GM21526 (cell line): ENCODE measurements around the gene NTF3.

ENCODE experiments used
- ATAC-seq: cut with Tn5 transposase; IDR thresholded peaks from one replicate; pipeline ENCODE4 v1.9.1; 2021; ENCODE audit warnings: moderate library complexity; ENCODE audit not compliant: unreplicated experiment, low FRiP score

Gene NTF3

GRCh38 chr12:5507944-5508343 lies 76.0 kb downstream of the NTF3 start:
- no peak for ATAC-seq

DNA sequence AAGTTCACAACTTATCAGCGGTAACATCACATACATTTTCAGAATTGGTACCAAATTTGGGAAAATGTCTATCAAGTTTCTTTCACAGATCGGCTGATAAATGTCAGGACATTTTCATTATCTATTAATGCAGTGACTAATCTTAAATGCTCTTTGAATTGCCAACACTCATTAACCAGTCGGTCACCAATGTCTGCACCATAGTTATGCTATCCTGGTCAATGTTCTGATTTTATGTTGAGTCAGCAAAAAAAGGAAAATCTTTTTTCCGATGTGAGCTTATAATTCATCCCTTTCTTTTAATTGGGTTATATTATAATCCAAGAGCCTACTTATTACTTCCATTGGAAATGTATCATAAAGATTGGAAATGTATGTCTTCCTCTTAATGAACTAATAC lies 77.2 kb downstream of the NTF3 start:
- no peak for ATAC-seq

GRCh38 chr12:5509557-5509956 lies 77.6 kb downstream of the NTF3 start:
- ATAC-seq: no peak

- ATAC-seq: no peak
Measured at GRCh38 chr12:5510251-5510805, 78.4 kb downstream of the NTF3 start.

GRCh38 chr12:5511256-5511643 lies 79.3 kb downstream of the NTF3 start:
- ATAC-seq: no peak

DNA sequence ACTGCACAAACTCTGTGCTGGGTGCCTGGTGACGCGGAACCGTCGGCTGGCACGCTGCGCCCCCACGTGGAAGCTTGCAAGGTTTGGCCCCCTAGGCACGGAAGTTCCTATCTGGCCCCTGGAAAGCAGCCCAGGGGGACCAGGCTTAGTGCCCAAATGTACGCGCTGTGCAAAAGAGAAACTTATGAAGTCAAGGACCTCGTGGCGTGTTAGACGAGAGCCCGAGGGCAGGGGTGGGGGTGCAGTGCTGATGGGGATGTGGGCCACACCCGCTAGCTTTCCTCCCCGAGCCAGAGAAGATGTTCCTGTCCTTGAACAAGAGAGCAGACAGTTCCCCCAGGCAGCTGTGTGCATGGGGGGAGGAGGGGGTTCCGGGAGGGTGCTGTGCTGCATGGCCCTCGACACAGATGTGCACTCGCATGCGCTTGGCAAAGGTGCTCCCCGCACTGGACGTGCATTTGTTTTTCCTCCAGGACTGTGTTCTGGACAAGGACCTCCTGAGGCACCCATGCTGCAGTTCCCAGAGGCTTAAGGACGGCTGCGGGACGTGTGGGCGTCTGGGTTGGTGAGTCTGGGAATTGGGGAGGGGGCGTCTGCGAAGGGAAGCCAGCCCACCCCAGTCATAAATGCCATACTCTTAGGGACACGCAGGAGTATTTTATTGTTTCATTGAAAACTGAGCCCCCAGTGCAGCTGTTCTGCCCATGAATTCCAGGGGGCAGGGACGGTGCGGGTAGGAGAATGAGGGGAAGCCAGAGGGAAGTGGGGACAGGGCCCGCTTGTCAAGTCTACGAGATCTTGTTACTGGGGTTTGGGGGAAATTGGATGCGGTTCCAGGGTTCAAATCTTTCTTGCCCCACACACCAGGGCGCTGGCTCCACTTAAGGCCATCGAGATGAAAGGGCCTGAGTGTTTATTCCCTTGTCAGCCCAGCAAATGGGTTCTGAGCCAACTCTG lies 80.0 kb downstream of the NTF3 start:
- no peak for ATAC-seq

DNA sequence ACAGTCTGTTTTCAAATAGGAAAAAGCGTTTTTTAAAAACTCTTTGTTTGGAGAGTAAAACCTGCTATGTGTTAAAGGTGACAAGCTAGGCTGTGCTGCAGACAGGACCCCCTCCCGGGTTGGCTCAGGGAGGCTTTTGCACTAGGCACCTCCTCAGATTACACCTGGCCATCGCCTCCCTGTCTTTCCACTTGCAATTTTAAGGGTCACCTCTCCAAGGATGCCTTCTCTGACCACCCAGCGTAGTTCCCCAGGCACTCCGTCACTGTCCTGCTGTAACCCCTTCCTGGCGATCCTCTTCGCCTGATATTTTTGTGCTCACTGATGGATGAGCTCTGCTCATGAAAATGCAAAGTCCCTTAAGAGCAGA lies 80.7 kb downstream of the NTF3 start:
- ATAC-seq: no peak

DNA sequence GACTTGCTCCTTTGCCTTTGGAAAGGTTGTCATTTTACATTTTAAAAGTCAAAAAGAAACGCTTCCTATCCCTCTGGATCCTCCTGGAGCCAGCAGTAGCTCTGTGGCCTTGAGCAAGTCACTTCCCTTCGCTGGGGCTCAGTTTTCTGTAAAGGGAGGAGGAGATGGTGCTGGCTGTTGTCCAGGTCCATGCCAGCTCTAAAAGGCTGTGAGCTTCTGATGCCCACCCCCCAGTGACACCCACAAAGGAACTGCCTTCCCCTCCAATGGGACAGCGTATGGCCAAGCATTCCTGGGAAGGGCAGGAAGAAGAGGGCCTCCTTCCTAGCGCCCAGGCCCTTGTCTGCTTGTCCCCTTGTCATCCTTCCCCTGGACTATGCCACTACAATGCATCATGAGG lies 81.5 kb downstream of the NTF3 start:
- ATAC-seq: no peak

GRCh38 chr12:5514016-5514415 lies 82.1 kb downstream of the NTF3 start:
- ATAC-seq: no peak

GRCh38 chr12:5514545-5514944 lies 82.6 kb downstream of the NTF3 start:
- ATAC-seq: no peak

GRCh38 chr12:5515458-5515857 lies 83.5 kb downstream of the NTF3 start:
- no peak for ATAC-seq

- ATAC-seq: no peak
Measured at GRCh38 chr12:5516371-5517241, 84.7 kb downstream of the NTF3 start.

- no peak for ATAC-seq
Measured at GRCh38 chr12:5518584-5519365, 86.9 kb downstream of the NTF3 start.

DNA sequence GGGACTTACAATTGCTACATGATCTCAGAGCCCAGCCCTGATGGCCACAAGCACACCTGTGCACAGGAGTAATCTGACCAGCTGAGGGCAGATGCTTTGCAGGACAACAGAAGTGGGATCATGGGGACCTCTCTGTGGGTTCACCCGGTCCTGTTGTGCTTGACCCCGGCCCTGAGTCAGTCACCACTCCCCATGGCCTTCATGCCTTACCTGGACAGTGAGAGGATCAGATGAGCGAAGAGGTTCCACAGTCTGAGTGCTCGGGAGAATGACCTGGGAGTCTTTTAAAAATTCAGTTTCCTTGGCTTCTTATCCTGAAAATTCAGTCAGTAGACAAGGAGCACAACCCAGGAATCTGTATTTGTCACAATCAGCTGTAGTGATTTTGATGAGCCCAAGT lies 88.1 kb downstream of the NTF3 start:
- ATAC-seq: no peak

DNA sequence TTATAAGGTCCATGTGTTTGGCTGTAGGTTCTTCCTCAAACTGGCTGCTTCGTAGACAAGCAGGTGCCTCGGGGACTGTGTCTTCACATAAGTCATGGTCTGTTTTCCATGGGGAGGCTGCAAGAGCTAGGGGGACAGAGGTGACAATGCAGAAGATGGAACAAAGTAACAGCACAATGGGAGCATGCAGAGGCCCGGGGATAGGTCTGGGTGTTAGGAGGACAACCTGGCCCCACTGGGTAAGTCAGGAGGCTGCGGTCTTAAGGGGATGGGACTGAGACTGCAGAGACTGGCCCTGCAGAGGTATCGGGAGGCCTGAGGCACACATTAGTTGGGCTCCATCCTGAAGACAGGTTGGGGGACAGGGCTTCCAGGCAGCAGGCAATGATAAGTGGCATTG lies 88.9 kb downstream of the NTF3 start:
- no peak for ATAC-seq

- ATAC-seq: no peak
Measured at GRCh38 chr12:5521456-5522325, 89.8 kb downstream of the NTF3 start.

GRCh38 chr12:5522432-5523335 lies 90.8 kb downstream of the NTF3 start:
- no peak for ATAC-seq

DNA sequence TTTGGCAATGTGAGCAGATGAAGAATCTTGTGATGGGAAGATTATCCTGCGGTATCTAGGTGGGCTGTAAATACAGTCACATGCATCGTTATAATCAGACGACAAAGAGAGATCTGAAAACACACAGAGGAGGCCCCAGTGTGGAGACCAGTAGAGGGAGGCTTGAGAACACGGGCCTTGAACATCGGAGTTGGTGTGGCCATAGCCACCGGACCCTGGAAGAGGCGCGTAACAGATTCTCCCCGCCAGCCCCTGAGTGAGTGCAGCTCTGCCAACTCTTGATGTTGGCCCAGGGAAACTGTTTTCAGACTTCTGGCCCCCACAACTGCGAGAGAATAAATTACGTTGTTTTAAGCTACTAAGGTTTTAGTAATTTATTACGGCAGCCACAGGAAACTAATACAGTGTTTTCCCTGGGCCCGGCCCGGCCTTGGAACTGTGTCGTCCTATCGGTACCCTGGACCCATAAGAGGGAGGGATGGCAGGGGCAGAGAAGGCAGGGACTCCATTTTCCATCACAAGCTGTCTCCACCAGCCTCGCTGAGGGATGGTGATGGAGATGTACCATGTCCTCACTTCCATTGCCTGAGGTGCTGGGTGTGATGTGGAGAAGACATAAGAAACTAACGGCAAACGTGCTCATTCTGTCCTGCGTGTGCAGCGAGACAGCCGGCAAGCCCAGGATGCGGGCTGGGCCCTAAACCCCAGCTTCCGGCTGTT lies 91.6 kb downstream of the NTF3 start:
- ATAC-seq: no peak
